ENCODE measurements around the gene TMOD2.

Gene TMOD2

DNA sequence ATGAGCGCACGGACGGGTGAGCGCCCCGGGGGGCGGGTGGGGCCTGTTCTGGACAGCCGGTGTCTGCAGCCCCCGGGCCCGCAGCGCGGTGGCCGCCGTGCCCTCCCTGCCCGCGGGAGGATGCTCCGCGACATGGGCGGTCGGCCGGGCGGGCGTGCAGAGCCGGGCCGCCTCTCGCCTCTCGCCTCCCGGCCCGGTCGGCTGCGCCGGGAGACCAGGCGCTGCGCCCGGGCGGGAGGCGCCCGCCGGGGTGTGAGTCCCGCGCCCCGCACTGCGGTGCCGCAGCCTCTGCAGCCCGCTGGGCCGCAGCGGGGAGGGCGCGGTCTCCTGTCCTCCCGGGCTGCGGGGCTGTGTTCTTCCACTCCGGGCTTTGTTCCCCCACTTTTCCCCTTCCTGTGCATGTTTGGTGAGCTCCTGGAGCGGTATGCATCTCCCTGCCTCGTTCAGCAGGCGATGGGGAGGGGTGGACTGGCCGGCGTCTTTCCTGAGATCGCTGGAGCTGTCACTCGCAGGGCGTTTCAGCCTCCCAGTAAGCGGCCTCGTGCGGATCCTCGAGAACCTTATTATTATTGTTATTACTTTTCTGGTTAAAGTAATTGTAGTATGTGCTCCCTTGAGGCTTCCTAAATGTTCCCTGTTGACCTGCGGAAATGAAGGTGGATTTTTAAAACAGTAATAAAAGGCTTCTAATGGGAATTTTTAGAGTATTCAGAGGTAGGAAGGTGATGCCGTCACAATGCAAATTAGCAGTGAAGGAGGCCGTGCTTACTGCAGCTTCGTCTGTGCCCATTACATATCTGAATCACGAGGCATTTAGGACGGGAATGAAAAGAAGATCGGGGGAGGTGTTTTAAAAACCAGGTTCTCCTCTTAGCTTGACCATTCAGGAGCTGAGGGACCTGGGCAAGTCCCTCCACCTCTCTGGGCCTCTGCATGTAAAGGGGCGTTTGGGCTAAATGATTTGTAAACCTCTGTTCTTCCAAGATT is 593 bp downstream of the TMOD2 start:
- peaks cover 25% of the 10 kb centered on the region for H3K4me1 Mint-ChIP-seq
- H3K27ac Mint-ChIP-seq: no peak overlapping the region
- DNase-seq (ENCODE audit: low spot score in 2 of 2): peak in 1 of 2 donors; percentile 61

DNA sequence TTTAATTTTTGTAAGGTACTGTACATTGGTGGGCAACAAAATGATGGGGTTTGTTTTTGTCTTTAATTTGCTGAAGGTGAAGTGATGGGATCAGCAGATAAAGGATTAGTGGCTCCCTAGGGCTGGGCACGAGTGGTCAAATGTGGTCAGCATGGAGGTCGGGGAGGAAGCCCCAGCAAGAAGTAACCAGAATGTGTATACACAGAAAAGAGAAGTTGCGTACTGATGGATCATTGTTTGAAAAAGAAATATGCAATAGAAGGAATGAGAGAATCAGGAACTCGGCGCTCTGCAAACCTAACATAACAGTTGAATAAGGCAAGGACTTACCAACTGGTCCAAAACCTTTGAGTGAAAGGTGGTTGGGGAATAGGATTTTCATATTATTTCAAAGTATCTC is 1.5 kb downstream of the TMOD2 start:
- DNase-seq (ENCODE audit: low spot score in 2 of 2): no peak
- H3K27ac Mint-ChIP-seq: no peak overlapping the region
- H3K4me3 Mint-ChIP-seq: peak overlapping the region; percentile 84
- H3K9me3 Mint-ChIP-seq: no peaks in the 10 kb centered on the region
- no peak for ATAC-seq
- no peaks in the 10 kb centered on the region for H3K36me3 Mint-ChIP-seq
- H3K4me1 Mint-ChIP-seq: peaks cover 25% of the 10 kb centered on the region

More for the DNA sequence above, 593 bp downstream of the TMOD2 start:
- peak; percentile 68 for ATAC-seq
- Mint-ChIP-seq H3K9me3 (no peaks in the 10 kb centered on the region), H3K36me3 (no peaks in the 10 kb centered on the region), H3K4me3 (peak overlapping the region; percentile 84)

DNA sequence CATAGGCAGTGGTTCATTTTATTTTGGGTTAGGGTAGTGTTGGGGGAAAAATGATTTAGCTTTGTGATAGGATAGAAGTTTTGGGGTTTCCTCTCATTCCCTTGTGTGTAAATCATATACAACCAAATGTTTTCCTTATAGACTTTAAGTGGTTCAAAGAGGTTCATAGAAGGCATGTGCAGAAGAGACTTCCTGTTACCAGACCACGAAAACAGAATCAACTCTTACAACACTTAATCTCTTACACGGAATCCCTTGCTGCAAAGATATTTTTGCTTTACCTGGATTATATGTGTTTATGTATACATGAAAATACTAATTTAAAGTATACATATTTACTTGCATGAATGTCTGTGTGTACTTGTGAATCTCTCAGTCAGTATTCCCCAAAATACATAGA is 2.9 kb downstream of the TMOD2 start:
- H3K27ac Mint-ChIP-seq: no peak overlapping the region
- H3K36me3 Mint-ChIP-seq: no peaks in the 10 kb centered on the region
- DNase-seq (ENCODE audit: low spot score in 2 of 2): no peak
- H3K9me3 Mint-ChIP-seq: no peaks in the 10 kb centered on the region
- ATAC-seq: no peak
- H3K4me1 Mint-ChIP-seq: peaks cover 25% of the 10 kb centered on the region
- H3K4me3 Mint-ChIP-seq: no peak overlapping the region

DNA sequence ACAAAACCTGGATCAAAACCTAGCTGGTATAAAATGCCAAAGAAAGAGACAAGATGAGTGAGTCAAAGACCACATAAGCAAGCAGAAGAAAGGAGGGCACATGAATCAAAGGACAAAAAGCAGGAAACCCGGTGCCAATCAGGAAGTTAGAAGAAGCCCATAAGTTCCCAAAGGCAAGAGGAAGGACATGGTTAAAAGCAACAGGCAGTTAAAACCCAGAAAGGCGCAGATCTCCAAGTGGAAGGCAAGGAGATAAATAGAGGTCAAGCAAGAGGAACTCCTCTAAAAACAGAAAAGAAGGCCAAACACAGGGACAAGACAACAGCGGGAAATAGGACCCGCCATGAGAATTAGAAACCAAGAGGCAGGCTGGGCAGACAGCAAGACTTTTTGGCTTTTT is 4.4 kb downstream of the TMOD2 start:
- ATAC-seq (no peak), DNase-seq (ENCODE audit: low spot score in 2 of 2) (no peak)
- H3K9me3 Mint-ChIP-seq: no peaks in the 10 kb centered on the region
- H3K4me1 Mint-ChIP-seq: peaks cover 25% of the 10 kb centered on the region
- H3K4me3 Mint-ChIP-seq: no peak overlapping the region
- no peaks in the 10 kb centered on the region for H3K36me3 Mint-ChIP-seq
- H3K27ac Mint-ChIP-seq: no peak overlapping the region

DNA sequence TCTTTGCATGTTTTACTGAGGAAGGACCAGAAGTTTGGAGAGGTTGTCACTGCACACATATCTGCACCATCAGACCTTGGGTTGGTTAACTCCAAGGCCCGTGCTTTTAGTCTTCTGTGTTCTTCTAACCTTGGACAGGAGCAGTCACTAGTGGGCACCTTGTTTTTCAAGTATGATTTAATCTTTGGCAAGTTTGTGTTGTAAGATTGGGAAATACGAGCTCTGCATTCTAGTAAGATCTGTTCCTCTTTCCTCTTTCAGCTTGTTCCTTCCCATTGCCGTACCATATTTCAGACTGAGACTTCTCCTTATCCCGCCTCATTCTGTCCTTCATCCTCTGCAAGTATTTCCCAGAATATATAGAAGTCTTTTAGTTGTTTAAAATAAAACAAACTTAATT is 5.1 kb downstream of the TMOD2 start:
- H3K4me3 Mint-ChIP-seq: no peak overlapping the region
- no peaks in the 10 kb centered on the region for H3K9me3 Mint-ChIP-seq
- H3K27ac Mint-ChIP-seq: no peak overlapping the region
- no peaks in the 10 kb centered on the region for H3K36me3 Mint-ChIP-seq
- ATAC-seq (no peak), DNase-seq (ENCODE audit: low spot score in 2 of 2) (no peak)
- peaks cover 20% of the 10 kb centered on the region for H3K4me1 Mint-ChIP-seq

DNA sequence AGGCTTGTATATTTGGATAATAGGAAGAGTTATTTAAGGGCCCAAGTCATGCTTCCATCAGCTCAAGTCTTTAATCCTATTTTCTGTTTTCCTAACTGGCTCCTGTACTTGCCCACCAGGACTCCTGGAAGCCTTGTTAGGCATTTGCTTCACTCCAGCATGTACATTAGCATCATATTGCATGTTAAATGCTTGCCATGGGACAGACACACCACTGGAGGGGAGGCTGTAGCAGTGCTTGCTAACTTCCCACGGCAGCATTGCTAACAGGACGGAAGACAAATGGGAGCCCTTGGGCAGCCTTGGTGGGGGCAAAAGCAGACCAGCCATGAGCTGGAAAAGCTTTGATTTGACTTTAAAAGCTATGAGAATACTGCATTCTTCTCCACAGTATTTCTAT is 6.1 kb downstream of the TMOD2 start:
- ATAC-seq: no peak
- H3K4me3 Mint-ChIP-seq: no peak overlapping the region
- H3K9me3 Mint-ChIP-seq: no peaks in the 10 kb centered on the region
- H3K4me1 Mint-ChIP-seq: peaks cover 15% of the 10 kb centered on the region
- DNase-seq (ENCODE audit: low spot score in 2 of 2): no peak
- no peak overlapping the region for H3K27ac Mint-ChIP-seq
- H3K36me3 Mint-ChIP-seq: no peaks in the 10 kb centered on the region

DNA sequence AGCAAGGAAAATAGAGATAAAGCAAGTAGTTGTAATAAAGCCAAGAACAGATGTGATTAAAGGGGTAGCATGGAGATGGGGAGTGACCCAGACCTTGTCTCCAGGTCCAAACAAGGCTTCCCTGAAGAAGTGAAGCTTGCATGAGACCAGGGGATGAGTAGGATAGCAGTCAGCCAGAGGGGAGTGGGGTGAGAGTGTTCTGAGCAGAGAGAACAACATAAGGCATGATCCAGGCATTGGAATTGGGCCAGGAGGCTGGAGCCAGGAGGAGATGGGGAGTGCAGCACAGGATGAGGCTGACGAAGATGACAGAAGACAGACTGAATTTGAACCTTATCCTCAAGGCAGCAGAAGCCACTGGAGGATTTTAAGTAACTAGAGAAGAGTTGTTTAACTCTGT is 7.2 kb downstream of the TMOD2 start:
- H3K27ac Mint-ChIP-seq: no peak overlapping the region
- peaks cover 9% of the 10 kb centered on the region for H3K4me1 Mint-ChIP-seq
- no peak for ATAC-seq

DNA sequence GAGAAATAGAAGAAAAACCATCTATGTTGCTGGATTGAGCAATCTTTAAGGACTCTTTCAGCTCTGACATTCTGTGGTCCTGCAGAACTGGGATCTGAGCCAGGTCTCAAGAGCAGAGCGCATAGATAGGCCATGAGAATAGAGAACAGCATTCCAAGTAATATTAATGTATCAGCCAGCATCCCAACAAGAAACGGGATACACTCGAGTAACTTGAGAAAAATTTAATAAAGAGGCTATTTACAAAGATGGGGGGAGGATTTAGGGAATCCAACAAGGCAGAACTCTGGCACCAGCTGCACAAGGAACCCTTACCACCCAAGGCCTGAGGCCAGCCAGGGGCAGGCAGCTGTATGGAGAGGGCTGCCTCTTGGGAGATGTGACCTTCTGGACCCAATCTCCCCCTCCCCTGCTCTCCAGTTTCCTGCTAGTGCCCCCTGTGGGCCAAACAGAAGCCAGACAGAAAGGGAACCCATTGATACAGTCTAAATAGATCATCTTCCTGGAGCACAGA is 8.2 kb downstream of the TMOD2 start:
- H3K9me3 Mint-ChIP-seq: no peaks in the 10 kb centered on the region
- no peak overlapping the region for H3K4me3 Mint-ChIP-seq
- no peak overlapping the region for H3K27ac Mint-ChIP-seq
- ATAC-seq: no peak
- DNase-seq (ENCODE audit: low spot score in 2 of 2): no peak
- no peaks in the 10 kb centered on the region for H3K36me3 Mint-ChIP-seq
- H3K4me1 Mint-ChIP-seq: peaks cover 9% of the 10 kb centered on the region

More for the DNA sequence above, 7.2 kb downstream of the TMOD2 start:
- Mint-ChIP-seq H3K4me3 (no peak overlapping the region), H3K9me3 (no peaks in the 10 kb centered on the region), H3K36me3 (no peaks in the 10 kb centered on the region)
- DNase-seq (ENCODE audit: low spot score in 2 of 2): no peak

DNA sequence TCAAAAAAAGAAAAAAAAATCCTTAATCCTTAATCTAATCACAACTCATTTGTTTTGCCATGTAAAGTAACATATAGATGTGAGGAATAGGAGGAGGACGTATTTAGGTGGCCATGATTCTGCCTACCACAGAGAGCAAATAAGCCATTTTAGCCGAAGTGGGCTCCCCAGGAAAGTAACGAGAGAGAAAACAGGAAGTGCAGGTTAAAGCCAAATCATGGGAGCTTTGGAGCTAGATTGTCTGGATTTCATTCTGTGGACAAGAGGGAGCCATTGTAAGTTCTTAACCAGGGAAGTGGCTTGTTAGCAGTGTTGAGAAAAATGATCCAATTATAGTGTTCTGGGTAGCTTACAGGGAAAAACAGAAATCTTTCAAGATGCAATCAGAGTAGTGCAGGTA is 9.4 kb downstream of the TMOD2 start:
- H3K4me3 Mint-ChIP-seq: no peak overlapping the region
- H3K9me3 Mint-ChIP-seq: no peaks in the 10 kb centered on the region
- peaks cover 2% of the 10 kb centered on the region for H3K4me1 Mint-ChIP-seq
- DNase-seq (ENCODE audit: low spot score in 2 of 2) (no peak), ATAC-seq (no peak)
- no peak overlapping the region for H3K27ac Mint-ChIP-seq
- no peaks in the 10 kb centered on the region for H3K36me3 Mint-ChIP-seq

DNA sequence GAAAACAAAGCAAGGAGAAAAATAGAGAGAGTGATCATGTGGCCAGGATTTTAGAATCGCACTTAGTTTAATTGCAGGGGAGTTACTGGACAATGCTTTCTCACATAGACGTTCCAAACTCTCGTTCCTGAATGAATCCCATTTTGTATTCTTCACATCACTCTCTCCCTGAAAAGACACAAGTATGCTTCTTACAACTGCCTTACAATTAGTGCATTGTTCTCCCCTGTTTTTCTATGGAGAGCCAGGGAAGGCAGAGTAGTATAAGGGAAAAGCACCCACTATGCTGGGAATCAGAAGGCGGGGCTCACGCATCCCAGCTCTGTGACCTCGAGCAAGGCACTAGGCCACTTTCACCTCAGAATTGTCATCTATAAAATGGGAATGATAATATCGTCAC is 14.4 kb downstream of the TMOD2 start:
- Mint-ChIP-seq H3K4me3 (no peak overlapping the region), H3K9me3 (no peaks in the 10 kb centered on the region), H3K36me3 (no peaks in the 10 kb centered on the region), H3K27ac (no peak overlapping the region), H3K4me1 (peaks cover 7% of the 10 kb centered on the region)
- ATAC-seq (no peak), DNase-seq (ENCODE audit: low spot score in 2 of 2) (no peak)

DNA sequence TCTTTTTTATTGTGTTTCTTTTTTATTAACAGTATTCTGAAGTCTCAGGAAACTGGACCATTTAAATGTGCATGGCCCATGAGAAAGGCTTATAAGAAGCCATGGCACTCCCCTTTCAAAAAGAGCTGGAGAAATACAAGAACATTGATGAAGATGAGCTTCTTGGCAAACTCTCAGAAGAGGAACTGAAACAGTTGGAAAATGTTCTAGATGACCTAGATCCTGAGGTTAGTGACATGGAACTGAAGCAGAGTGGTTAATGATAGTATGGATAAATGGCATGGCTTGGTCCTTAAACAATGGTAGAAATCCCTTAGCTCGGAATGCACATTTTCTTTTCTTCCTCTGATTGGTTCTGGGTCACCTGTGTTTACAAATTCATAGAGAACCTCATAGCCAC is 14.9 kb downstream of the TMOD2 start:
- DNase-seq (ENCODE audit: low spot score in 2 of 2) (no peak), ATAC-seq (no peak)
- no peaks in the 10 kb centered on the region for H3K36me3 Mint-ChIP-seq
- H3K27ac Mint-ChIP-seq: no peak overlapping the region
- H3K4me3 Mint-ChIP-seq: no peak overlapping the region
- H3K4me1 Mint-ChIP-seq: peaks cover 7% of the 10 kb centered on the region
- H3K9me3 Mint-ChIP-seq: no peaks in the 10 kb centered on the region

DNA sequence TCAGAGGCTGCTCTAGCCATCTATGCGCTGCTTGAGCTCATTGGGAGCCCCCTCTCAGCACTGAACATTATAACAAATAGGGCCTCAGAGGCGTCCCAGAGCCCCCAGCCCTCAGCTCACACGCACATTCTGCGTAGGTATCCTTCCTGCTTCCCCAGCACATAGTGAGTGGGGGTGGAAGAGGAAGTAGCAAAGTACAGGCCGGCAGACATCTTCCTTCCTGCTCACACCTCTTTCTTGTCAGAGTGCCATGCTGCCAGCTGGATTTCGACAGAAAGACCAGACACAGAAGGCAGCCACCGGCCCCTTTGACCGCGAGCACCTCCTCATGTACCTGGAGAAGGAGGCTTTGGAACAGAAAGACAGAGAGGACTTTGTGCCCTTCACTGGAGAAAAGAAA is 16.6 kb downstream of the TMOD2 start:
- Mint-ChIP-seq H3K4me1 (peaks cover 7% of the 10 kb centered on the region), H3K9me3 (no peaks in the 10 kb centered on the region), H3K27ac (peak overlapping the region; percentile 89), H3K4me3 (no peak overlapping the region), H3K36me3 (no peaks in the 10 kb centered on the region)
- DNase-seq (ENCODE audit: low spot score in 2 of 2) (no peak), ATAC-seq (no peak)

DNA sequence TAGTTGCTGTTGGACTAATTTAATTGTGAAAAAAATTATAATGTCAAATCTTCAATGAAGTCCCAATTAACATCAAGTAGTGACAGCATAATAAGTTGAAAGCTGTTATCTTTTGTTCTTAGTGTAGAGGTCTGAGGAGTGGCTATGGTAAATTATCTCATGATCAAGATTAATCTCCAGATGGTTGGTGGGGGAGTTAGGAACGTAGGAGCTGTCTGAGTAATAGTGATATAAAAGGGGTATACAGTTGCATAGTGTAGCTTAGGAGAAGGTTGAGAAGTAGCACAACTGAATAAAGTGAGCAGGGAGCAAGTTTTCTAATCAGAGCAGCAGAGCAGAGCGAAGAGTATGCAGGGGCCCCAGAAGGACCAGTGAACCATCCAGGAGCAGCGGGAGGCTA is 19.5 kb downstream of the TMOD2 start:
- Mint-ChIP-seq H3K36me3 (peaks cover 13% of the 10 kb centered on the region), H3K9me3 (no peaks in the 10 kb centered on the region), H3K4me3 (no peak overlapping the region), H3K4me1 (peaks cover 8% of the 10 kb centered on the region), H3K27ac (no peak overlapping the region)
- DNase-seq (ENCODE audit: low spot score in 2 of 2): no peak
- ATAC-seq: no peak

DNA sequence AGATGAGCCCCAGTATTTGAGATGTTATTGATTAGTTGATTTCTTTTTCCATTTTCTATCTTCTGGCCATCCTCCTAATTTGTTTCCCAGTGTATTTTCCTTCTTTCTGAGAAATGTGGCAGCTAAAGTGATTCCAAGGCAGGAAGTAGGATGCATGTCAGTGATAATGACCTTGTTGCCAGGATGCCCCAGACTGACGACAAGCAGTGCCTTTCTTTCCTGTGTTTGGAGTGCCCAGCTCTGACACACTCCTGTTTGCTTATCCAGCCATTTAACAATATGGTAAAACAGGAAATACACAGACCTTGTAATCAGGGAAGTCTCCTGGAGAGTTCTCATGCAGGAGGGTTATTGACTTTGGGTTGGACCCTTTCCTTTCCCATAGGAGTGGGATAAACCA is 20.4 kb downstream of the TMOD2 start:
- Mint-ChIP-seq H3K4me1 (peaks cover 12% of the 10 kb centered on the region), H3K36me3 (peaks cover 17% of the 10 kb centered on the region), H3K9me3 (no peaks in the 10 kb centered on the region), H3K27ac (peak overlapping the region; percentile 77), H3K4me3 (no peak overlapping the region)
- ATAC-seq: no peak
- DNase-seq (ENCODE audit: low spot score in 2 of 2): no peak

DNA sequence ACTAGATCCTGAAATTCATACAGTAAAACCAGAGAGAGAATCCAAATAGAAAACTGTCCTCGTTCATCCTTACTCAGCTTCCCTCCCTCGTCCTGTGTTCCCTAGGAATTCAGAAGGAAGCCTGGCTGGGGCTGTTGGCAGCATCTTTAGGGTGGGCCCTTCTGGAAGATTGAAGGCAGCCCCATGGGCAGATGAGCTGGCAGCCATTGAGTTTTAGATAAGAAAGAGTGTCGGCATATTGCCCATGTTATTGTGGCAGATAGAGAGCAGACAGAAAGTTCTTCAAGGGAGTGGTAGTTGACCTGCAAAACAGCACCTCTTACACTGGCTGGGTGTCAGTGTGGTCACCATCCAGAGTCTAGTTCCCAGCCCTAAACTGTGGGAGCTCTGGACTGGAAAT is 23.5 kb downstream of the TMOD2 start:
- ATAC-seq (no peak), DNase-seq (ENCODE audit: low spot score in 2 of 2) (no peak)
- H3K9me3 Mint-ChIP-seq: no peaks in the 10 kb centered on the region
- peaks cover 24% of the 10 kb centered on the region for H3K36me3 Mint-ChIP-seq
- H3K27ac Mint-ChIP-seq: no peak overlapping the region
- peaks cover 5% of the 10 kb centered on the region for H3K4me1 Mint-ChIP-seq
- H3K4me3 Mint-ChIP-seq: no peak overlapping the region

Data from stimulated activated effector memory CD8-positive, alpha-beta T cell treated with anti-CD3 and anti-CD28 coated beads, Interleukin-12 subunit alpha, Interleukin-12 subunit beta, amount 100 ng/mL, for 72 hours (primary cell).